GM19438 (cell line): ENCODE measurements around the gene PCBP3.
"Not testable (repeated sequence)": the region's sequence is repeated elsewhere in the genome, so short reads cannot be mapped to it uniquely, and the experiment has no call there.

Experiments
- ATAC-seq: cut with Tn5 transposase; IDR thresholded peaks from one replicate; pipeline ENCODE4 v1.9.1; 2021; ENCODE audit warnings: low read depth; ENCODE audit not compliant: unreplicated experiment

Gene PCBP3

DNA sequence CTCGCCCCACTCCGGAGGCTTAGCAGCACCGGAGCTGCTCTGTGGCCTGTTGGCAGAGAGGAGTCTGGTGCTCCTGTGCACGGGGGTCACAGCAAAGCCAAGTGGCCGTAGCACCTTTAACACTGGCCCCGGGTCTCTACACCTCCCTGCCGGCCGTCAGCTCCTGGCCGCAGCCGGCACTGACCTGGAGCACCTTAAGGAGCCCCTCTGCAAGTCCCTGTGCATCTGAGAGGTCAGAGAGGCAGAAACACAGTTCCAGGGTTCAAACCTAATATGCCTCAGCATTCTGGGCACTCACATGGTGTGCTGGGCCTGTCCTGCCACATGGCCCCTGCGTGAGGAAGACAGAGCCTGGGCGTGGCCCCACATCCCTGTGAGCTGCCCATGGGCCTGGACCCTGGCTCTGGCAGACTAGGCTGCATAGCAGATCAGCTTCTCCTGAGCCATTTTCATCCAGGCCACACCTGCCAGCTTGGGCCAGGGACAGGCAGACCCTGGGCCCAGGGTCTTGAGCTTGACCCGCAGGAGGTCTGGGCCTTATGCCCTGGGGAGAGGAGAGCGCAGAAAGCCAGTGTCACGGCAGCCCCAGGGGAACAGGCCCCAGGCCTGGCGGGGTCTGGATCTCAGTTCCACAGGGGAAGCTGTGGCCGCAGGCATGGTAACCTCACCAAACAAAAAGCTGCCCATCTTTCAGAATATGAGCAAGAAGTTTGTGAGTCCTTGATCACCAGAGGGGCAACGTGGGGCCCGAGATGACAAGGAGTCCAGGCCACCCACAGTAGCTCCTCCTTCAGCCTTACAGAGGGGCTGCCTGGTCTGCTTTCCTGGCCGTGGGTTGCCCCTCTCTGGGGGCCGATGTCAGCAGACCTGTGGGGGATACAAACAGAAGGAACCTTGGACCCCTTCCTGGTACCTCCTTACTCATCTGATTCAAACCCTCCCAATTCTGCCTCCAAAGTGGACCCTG is 192.1 kb downstream of the PCBP3 start:
- no peak for ATAC-seq

DNA sequence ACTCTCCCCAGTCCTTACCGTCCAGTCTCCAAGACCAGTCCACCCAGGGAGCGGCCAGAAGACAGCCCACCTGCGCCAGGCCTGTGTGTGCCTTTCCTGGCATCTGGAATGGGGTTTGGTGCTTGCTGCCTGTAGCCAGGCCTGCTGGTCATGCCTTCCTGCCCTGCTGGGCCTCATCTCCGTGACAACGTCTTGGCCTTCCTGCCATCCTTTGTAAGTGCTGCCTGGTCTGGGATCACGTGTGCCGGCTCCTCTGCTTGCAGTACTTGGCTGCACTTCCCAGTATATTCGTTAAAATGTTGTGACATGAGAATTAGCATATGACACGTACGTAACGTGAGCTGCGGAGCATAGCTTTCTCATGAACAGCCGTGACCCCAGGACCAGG is 192.7 kb downstream of the PCBP3 start:
- ATAC-seq = no peak

DNA sequence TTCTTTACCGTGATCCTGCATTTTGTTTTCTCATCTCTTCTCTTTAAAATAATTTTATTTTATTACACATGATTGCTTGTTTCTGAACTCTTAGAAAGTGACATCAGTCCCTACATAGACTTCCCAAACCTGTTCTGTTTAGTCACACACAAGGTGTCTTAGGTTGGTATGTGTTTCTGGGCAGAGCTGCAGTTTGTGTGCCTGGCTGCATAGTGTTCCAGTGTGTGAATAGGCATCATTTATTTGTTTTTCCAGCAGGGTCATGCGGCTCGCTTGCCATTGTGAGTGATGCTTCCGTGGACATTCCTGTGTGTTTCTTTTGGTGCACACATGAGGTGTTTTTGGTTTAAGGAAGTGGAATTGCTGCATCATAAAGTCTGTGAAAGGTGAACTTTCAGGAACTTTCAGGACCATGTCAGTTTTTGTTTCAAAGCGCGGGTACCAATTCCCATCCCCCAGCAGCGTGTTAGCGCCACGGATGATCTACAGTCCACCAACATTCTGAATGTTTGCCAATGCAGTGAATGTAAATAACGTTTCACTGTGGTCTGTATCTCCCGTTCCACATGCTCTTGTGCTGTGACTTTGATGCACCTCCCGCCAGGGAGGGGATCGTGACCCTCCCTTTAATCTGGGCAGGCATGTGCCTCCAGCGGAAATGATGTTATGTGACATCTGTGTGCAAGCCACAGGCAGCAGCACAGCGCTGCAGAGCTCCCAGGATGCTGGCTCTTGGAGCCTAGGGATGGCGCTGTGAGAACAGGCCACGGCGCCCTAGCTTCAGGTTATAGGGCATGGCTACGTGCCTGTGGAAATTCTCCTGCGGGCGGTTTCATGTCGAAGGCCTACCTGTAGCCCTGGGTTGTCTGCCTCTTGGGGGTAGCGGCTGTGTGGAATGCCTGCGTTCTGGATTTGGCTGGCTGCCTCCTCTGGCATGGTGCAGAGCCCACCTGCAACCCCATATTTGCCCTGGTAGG is 193.5 kb downstream of the PCBP3 start:
- ATAC-seq = no peak

DNA sequence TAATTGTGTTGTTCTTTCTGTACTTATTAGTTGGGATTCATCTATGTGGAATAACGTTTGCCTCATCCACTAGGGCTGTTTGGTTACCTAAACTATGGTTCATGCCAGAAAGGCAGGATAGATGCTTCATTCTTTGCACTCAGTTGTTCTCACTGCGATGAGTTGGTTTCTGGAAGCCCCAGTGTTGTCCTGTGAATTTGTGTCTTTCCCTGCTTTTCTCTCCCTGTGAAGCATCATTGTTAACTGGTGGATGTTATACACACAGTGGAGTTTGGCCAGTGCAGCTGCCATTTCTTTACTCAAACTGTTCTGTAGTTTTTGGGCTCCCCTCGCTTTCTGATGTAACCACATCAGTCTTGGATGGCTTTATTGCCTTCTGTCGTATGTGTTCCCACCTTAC is 194.4 kb downstream of the PCBP3 start:
- ATAC-seq = no peak

DNA sequence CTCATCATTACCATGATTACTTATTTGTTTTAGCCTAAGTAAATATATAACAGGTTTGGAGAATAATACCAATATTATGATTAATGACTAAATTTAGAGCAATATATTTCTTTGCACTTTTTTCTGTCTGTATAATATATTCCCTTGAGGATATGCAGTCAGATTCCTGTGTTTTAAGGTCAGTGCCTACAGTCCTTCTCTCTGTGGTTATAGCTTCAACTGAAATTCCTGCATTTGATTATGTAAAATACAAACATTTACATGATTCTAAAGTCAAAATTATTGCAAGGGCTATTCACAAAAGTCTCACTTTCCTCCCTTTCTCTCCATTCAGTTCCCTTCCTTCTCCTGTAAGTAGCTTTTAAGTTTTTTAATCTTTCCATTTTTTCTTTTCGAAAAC is 195.1 kb downstream of the PCBP3 start:
- ATAC-seq = no peak

DNA sequence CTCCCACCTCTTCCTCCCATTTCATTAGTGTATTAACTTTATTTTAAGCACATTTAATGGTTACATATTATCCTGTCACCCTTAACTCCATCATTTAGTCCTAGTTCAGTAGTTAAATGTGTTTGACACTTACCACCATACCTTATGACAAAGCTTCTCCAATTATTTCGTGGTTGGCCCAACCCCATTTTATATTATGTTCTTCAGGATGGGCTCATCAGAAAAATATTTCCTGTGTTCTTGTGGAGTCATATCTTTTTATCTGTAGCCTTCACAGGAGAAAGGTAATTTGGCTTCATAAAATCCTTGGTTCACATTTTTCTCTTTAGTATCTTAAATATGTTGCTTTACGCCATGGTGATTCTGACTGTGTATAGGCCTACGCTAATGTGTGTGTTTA is 195.7 kb downstream of the PCBP3 start:
- no peak for ATAC-seq

DNA sequence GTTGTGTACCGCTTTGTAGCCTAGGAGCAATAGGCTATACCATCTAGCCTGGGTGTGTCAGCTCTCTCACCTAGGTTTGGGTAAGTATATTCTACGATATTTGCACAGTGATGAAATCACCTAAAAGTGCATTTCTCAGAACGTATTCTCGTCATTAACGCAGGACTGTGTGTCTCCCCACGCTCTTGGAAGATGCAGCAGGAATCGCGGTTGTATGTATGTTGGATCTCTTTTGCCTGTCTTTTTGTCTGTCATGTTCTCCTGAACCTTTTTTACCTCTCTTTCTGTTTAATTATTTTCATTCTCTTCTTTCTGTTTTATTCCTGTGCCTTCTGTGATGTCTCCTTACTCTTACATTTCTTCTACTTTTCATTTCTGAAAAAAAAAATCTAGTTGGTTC is 197.5 kb downstream of the PCBP3 start:
- no peak for ATAC-seq

DNA sequence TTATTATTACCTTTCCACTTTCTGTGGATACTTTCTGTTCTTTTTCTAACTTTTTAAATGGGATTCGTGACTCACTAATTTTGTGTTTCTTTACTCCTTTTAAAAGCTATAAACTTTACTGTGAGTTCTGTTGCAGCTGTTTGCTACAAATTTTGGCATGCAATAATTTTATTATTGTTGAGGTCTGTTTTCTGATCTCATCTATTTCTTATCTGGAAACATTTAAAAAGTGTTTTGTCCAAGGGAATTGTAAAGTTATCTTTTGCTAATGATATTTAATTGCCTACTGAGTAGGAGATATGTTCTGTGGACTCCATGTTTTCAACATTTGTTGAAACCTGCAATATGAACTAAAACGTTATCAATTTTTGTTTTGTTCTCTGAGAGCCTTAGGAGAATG is 199.9 kb downstream of the PCBP3 start:
- no peak for ATAC-seq

DNA sequence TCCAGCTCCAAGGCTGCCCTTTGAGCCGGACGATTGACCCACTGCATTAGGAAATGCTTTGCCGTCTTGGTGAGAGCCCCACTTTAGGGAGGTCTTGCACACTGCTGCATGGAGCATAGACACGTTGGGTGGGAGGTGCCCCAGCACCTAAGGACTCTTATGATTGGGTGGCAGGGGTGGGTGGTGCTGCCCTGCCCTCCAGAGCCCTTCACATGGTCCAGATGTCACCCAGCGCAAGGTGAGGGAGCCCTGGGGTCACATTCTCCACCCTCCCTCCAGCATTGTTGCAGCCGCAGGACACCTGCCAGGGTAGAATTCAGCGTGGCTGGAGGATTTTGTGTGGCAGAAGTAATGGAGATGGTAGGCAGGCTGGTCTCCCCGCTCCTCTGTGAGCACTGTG is 200.7 kb downstream of the PCBP3 start:
- ATAC-seq = no peak

DNA sequence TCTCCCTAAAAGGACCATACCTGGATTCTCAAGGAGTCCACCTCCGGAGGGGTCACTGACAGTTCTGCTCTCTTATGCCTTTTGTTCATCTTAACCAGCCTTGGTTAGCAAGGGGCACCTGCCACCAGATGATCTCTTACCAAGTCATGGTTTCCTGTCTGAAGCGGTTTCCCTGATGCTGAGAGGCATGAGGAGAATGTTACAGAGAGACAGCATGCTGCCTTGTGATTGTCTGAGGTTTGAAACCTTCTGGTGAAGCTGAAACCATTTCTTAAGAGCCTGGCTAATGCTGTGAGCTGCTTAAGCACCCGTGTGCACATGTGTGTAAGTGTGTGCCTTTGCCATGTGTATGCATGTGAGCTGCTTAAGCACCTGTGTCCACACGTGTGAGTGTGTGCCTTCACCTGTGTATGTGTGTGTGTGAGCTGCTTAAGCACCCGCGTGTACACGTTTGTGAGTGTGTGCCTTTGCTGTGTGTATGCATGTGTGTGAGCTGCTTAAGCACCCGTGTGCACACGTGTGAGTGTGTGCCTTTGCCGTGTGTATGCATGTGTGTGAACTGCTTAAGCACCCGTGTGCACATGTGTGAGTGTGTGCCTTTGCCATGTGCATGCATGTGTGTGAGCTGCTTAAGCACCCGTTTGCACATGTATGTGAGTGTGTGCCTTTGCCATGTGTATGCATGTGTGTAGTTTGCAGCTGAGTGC is 201.7 kb downstream of the PCBP3 start:
- no peak for ATAC-seq

DNA sequence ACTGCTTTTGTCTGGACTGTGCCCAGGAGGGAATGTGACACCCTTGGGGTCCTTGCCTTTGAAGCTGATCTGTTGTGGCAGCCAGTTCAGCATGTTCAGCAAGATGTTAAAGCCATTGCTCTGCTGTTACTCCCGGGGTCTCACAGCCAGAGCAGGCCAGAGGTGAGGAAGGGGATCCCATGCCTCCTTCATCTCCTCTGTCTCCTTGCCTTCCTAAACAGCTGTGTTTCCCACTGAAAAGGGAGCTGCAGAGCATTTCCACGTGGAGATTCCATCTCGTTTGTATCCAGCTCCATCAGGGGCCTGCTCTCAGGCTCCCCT is 202.2 kb downstream of the PCBP3 start:
- no peak for ATAC-seq

DNA sequence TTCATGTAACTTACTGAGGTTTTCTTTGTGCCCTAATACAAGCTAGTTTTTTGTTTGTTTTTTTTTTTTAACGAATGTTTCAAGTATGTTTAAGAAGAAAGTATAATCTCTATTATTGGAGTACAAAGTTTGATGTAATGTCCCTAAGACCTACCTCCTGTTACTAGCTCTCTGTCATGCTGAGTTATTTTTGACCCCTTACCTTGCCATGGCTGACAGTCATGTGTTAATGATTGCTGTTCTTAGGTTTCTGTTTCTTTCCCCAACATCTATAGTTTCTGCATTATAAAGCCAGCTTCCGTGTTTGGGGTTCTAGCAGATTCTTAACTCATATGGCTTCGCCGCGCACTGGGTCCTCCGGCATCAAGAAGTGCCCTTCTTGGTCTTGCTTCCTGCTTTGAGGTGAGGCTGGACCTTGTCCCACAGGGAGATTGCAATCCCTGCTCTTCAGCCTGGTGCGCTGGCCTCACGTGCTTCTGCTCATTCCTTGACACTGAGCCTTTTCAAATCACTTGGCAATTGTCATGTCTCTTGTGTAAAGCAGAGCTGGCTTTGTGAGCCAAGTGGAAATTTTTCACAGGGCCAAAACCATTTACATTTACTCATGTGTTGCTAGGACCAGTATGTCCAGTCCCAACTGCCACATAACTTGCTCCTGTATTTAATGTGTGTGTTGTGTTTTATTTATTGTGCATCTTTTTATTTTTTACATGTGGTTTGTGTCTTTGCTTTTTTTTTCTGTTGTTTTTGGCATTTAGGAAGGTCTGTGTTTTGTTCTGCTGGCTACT is 203.0 kb downstream of the PCBP3 start:
- ATAC-seq = no peak

DNA sequence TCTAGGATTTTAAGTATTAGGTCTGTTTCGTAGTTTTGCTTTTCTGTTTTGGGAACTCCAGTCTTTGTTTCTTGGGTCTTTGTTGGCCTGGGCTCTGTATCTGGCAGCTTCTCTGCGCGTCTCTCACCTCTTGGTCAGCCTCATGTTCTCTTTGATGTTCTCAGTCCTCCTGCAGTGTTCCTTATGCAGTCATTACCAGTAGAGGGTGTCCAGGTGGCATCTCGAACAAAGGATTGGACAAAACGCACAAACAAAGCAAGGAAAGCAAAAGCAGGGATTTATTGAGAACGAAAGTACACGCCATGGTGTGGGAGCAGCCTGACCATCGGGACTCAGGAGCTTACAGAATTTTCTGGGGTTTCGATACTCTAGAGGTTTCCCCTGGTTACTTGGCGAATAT is 204.3 kb downstream of the PCBP3 start:
- ATAC-seq = no peak

DNA sequence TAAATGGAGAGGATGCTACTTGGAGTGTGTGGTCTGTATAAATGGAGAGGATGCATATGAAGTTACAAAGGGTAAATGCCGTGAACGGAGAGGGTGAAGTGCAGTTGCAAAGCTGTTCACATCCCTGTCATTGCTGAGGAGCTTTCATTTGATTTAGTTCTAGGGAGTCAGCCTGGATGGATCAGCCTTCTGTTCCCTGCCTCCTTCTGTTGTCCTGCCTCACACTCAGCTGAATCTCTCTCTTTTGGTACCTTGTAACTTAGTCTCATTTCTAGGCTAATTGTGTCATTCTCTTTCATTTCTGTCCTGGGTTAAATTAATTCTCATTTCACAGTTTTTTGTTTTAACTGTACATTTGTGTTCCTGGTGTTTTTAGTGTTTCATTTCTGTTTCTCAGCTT is 204.8 kb downstream of the PCBP3 start:
- no peak for ATAC-seq

DNA sequence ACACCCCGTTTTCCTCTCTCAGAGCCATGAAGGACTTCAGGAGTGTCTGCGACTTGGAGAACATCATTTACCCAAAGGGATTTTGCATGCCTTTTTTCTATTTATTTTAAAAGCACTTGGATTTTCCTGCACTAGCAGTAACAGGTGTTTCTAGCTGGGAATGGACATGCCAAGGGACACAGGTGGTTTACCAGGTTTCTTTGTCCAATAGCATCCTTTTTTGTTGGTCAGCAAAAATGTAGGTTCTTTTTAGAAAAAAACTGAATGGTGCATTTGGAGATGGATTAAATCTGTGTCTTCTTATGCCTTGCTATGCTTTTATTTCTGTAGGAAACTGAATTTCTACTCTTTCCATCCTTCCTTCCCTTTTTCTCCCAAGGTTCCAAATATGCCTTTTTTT is 205.3 kb downstream of the PCBP3 start:
- no peak for ATAC-seq

DNA sequence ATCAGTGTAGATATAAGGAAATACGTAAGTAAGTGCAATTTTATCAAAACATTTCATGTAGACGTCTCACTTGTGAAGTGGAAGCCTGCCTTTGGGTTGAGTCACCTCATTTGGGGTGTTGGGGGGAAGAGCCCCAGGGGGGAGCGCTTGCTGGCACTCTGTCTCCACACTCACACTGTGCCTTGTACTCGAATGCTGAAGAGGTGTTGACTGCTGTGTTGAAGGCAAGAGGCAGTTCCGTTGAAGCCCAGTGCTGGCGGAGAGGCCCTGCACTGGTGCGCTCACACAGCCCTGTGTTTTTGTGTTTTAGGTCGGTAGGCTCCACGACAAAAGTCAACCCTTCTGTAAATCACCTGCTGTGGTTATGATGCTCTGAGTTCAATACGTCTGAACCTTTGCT is 206.1 kb downstream of the PCBP3 start:
- no peak for ATAC-seq

DNA sequence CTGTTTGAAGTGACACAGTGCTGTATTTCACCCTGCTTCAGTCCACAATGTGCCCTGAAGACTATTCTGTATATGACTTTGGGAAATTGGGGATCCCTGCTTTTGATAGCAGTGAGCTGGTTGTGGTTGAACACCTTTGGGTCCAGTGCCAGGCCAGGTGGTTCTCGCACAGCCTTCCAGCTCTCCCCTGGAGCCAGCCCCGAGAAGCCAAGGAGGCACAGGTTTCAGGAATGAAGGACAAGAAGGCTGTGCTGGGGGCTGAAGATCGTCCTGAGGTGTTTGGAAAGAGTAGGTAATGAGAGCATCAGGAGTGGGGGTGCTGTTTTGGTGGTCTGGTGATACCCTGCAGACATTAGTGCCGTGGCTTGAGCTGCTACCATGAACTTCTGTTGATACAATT is 206.7 kb downstream of the PCBP3 start:
- no peak for ATAC-seq

DNA sequence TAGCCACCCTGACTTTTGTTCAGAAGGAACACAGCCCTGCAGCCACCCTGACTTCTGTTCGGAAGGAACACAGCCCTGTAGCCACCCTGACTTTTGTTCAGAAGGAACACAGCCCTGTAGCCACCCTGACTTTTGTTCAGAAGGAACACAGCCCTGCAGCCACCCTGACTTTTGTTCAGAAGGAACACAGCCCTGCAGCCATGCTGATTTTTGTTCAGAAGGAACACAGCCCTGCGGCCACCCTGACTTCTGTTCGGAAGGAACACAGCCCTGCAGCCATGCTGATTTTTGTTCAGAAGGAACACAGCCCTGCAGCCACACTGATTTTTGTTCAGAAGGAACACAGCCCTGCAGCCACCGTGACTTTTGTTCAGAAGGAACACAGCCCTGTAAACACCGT is 208.9 kb downstream of the PCBP3 start:
- ATAC-seq = not testable (repeated sequence)

DNA sequence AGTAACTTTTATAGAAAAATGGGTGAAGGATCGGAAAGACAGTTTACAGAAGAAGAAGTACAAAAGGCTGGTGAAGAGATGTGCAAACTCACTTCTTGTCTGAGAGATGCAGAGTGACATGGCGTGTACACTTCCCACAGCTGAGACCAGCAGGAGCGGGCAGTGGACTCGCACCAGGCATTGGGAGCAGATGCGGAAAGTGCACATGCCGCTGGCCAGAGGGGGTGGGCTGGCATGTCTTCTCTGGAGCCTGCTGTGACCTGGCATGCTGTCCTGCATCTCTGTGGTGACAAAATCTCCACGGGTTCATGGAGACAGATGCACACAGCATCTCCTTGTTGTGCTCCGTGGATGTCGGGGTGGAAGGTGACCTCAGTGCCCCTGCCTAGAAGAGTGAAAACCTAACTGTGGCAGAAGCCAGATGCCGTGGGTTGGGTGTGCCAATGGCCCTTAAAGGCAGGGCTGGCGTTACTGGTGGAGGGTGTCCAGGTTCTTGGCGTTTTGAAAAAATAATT is 209.4 kb downstream of the PCBP3 start:
- no peak for ATAC-seq
